HCT116 (cell line): Measurements from ENCODE around the gene SRGAP1. TPM values are rescaled to one million over a fixed set of nuclear protein-coding genes. Genes with fewer than 3 reads are reported as not detected.
"Not testable (repeated sequence)": the region's sequence is repeated elsewhere in the genome, so short reads cannot be mapped to it uniquely, and the experiment has no call there.

Source experiments
- ATAC-seq: fragments of 200-7000 bp; cut with Tn5 transposase; 2 replicates; pipeline ENCODE4 v1.9.1; 2020; ENCODE audit warnings: mild to moderate bottlenecking, moderate library complexity
- BruUV-seq: library from RNA; stranded (reverse); fragments of 400-500 nt; replicated peaks from 2 replicates; lab custom pipeline; 2021; lab: Mats Ljungman, UMichigan
- CTCF ChIA-PET: fragments of 300-600 bp; sonication (Branson Sonifier 250); formaldehyde crosslinking; loops from one replicate; lab custom pipeline; 2021; ENCODE audit warnings: antibody characterized with exemption; lab: Charles Lee
- POLR2A ChIA-PET: fragments of 300-600, 350-600 bp; sonication (Branson Sonifier 250); formaldehyde crosslinking; loops from one replicate; lab custom pipeline; 2021; ENCODE audit warnings: antibody characterized with exemption; lab: Charles Lee
- RAD21 ChIA-PET, 2 experiments: fragments of 300-600 bp; sonication (Branson Sonifier 250); formaldehyde crosslinking; loops; one replicate each; lab custom pipeline; 2023; ENCODE audit warnings: low total read pairs in 2 of 2; ENCODE audit not compliant: uncharacterized antibody in 2 of 2, unreplicated experiment in 2 of 2, low non-redundant PET in 1 of 2; lab: Charles Lee
- DNase-seq: peaks from one replicate; pipeline ENCODE4 v3.0.0-alpha.2; 2010; ENCODE audit warnings: low read depth, low spot score
- H2AFZ ChIP-seq: fragments of 200-600 bp; shearing (Covaris generic), sonication (generic); 2 replicates; pipeline ENCODE4 v1.6.1; 2017; ENCODE audit warnings: low read depth, mixed run types, mixed read lengths, antibody characterized with exemption, low read length; ENCODE audit not compliant: poor library complexity, severe bottlenecking
- H3K27ac ChIP-seq: 2 replicates; pipeline ENCODE4 v1.5.1; 2012; ENCODE audit warnings: low read depth, low read length
- H3K27me3 ChIP-seq: fragments of 200-600 bp; sonication (generic); 2 replicates; pipeline ENCODE4 v1.6.1; 2016; ENCODE audit warnings: mixed run types, low read length, mixed read lengths; ENCODE audit not compliant: insufficient read depth
- H3K36me3 ChIP-seq, 2 experiments: fragments of 200-500 bp in 1 of 2; fragments of 200-600 bp in 1 of 2; sonication (Bioruptor generic) in 1 of 2; sonication (generic) in 1 of 2; 2 replicates each; pipeline versions ENCODE4 v1.5.1 to v1.6.1; 2014 to 2016; ENCODE audit warnings: low read length in 2 of 2, inconsistent platforms in 1 of 2, mixed read lengths in 1 of 2, mixed run types in 1 of 2; ENCODE audit not compliant: insufficient read depth in 2 of 2, control insufficient read depth in 1 of 2
- H3K4me1 ChIP-seq, 2 experiments: fragments of 200-600 bp in 1 of 2; sonication (generic) in 1 of 2; 2 replicates each; pipeline versions ENCODE4 v1.5.1 to v1.6.1; 2012 to 2017; ENCODE audit warnings: low read length in 2 of 2, inconsistent platforms in 1 of 2, mild to moderate bottlenecking in 1 of 2, mixed read lengths in 1 of 2, mixed run types in 1 of 2, moderate library complexity in 1 of 2; ENCODE audit not compliant: insufficient read depth in 2 of 2, control insufficient read depth in 1 of 2
- H3K4me2 ChIP-seq: fragments of 200-600 bp; sonication (generic); 2 replicates; pipeline ENCODE4 v1.6.1; 2017; ENCODE audit warnings: mixed run types, low read length, mixed read lengths
- H3K4me3 ChIP-seq, 2 experiments: fragments of 200-600 bp in 1 of 2; sonication (generic) in 1 of 2; replicated peaks in 1 of 2; 2 replicates each; pipeline ENCODE4 v1.5.1; 2011 to 2016; ENCODE audit warnings: low read length in 2 of 2, control low read depth in 1 of 2, low read depth in 1 of 2, mild to moderate bottlenecking in 1 of 2, mixed read lengths in 1 of 2, mixed run types in 1 of 2
- H3K79me2 ChIP-seq: fragments of 200-600 bp; sonication (generic); 2 replicates; pipeline ENCODE4 v1.6.1; 2017; ENCODE audit warnings: mild to moderate bottlenecking, mixed run types, low read length, moderate library complexity, mixed read lengths; ENCODE audit not compliant: insufficient read depth
- H3K9ac ChIP-seq: fragments of 200-600 bp; sonication (generic); 2 replicates; pipeline ENCODE4 v1.6.1; 2016; ENCODE audit warnings: low read length, mixed read lengths
- H3K9me2 ChIP-seq: fragments of 200-600 bp; sonication (generic), shearing (Covaris generic); 2 replicates; pipeline ENCODE4 v1.6.1; 2017; ENCODE audit warnings: mixed run types, mild to moderate bottlenecking, moderate library complexity; ENCODE audit not compliant: insufficient read depth
- H3K9me3 ChIP-seq, 2 experiments: fragments of 200-500 bp in 1 of 2; fragments of 200-600 bp in 1 of 2; sonication (Bioruptor generic) in 1 of 2; sonication (generic) in 1 of 2; 2 replicates each; pipeline ENCODE4 v1.6.1; 2014 to 2017; ENCODE audit warnings: low read length in 2 of 2, mixed read lengths in 2 of 2, inconsistent platforms in 1 of 2, low read depth in 1 of 2, mild to moderate bottlenecking in 1 of 2, mixed run types in 1 of 2, moderate library complexity in 1 of 2; ENCODE audit not compliant: control insufficient read depth in 1 of 2, insufficient read depth in 1 of 2
- H4K20me1 ChIP-seq: fragments of 200-600 bp; sonication (generic), shearing (Covaris generic); 2 replicates; pipeline ENCODE4 v1.6.1; 2017; ENCODE audit warnings: mixed run types, mild to moderate bottlenecking, moderate library complexity; ENCODE audit not compliant: insufficient read depth
- ATF3 ChIP-seq: IDR thresholded peaks from 2 replicates; pipeline ENCODE4 v1.6.1; 2012
- CBX3 ChIP-seq: IDR thresholded peaks from 2 replicates; pipeline ENCODE4 v1.6.1; 2012; ENCODE audit warnings: low read depth
- CTCF ChIP-seq, 3 experiments: fragments of 200-600 bp in 1 of 3; sonication (generic) in 1 of 3; IDR thresholded peaks in 2 of 3; conservative IDR thresholded peaks in 1 of 3; 2 replicates each; pipeline ENCODE4 v1.5.1; 2012 to 2017; ENCODE audit warnings: low read depth in 2 of 3, low read length in 2 of 3, antibody characterized with exemption in 1 of 3, borderline replicate concordance in 1 of 3, control low read depth in 1 of 3, mild to moderate bottlenecking in 1 of 3, mixed read lengths in 1 of 3, mixed run types in 1 of 3, moderate library complexity in 1 of 3; ENCODE audit not compliant: insufficient read depth in 1 of 3
- EGR1 ChIP-seq: IDR thresholded peaks from 2 replicates; pipeline ENCODE4 v1.6.1; 2012; ENCODE audit warnings: low read depth
- EZH2phosphoT487 ChIP-seq: fragments of 200-600 bp; IDR thresholded peaks from 2 replicates; pipeline ENCODE4 v1.6.1; 2018; ENCODE audit warnings: antibody characterized with exemption, borderline replicate concordance
- MAX ChIP-seq: IDR thresholded peaks from 2 replicates; pipeline ENCODE4 v1.6.1; 2012
- SIN3A ChIP-seq: IDR thresholded peaks from 2 replicates; pipeline ENCODE4 v1.6.1; 2012; ENCODE audit warnings: low read depth
- TCF7L2 ChIP-seq: IDR thresholded peaks from 2 replicates; pipeline ENCODE4 v1.7.0; 2011; ENCODE audit warnings: borderline replicate concordance, inconsistent platforms; ENCODE audit not compliant: insufficient read depth, insufficient read length; ENCODE audit errors: extremely low read depth
- ZBTB33 ChIP-seq: IDR thresholded peaks from 2 replicates; pipeline ENCODE4 v1.6.1; 2011; ENCODE audit warnings: mild to moderate bottlenecking, low read length, moderate library complexity; ENCODE audit not compliant: insufficient replicate concordance; ENCODE audit errors: extremely low read depth
- ZNF274 ChIP-seq: fragments of 200-500 bp; sonication (Bioruptor generic); IDR thresholded peaks from 2 replicates; pipeline ENCODE4 v1.6.1; 2014; ENCODE audit warnings: mild to moderate bottlenecking, low read depth, low read length, inconsistent platforms
- intact Hi-C: fragments of 100-400 bp; cut with micrococcal nuclease; formaldehyde crosslinking; loops from 2 replicates; pipeline ENCODE4 v1.10.0; 2022
- total RNA-seq: library from RNA; stranded (reverse); gene quantifications from one replicate; pipeline ENCODE4 v1.2.1, GENCODE V29; 2021; ENCODE audit not compliant: unreplicated experiment

Gene SRGAP1
- total RNA-seq, 1 experiment from 2014 or later: 16.6 TPM

GRCh38 chr12:64030155-64030554 lies 185.7 kb downstream of the SRGAP1 start:
- no peak for TF ChIP-seq MAX
- TF ChIP-seq ATF3: no peak
- no peak for TF ChIP-seq SIN3A
- no peak for TF ChIP-seq EGR1
- TF ChIP-seq CTCF (IDR thresholded peaks at IDR 0.05 in 2 of 3, conservative IDR thresholded peaks at IDR 0.05 in 1 of 3; ENCODE audit: borderline replicate concordance in 1 of 3, insufficient read depth in 1 of 3, low read depth in 2 of 3, low read length in 2 of 3): no peak
- no peak for TF ChIP-seq CBX3
- no peak for TF ChIP-seq EZH2phosphoT487
- TF ChIP-seq ZBTB33: no peak
- no peak for TF ChIP-seq ZNF274
- TF ChIP-seq TCF7L2: no peak
- Histone ChIP-seq H3K9me3 (peaks cover 0 to 6% of the 10 kb centered on the region in 2 experiments; a peak in 2 of 4 replicates), H3K36me3 (no peaks in the 10 kb centered on the region), H3K4me1 (no peaks in the 10 kb centered on the region), H3K4me2 (no peak overlapping the region), H3K79me2 (no peaks in the 10 kb centered on the region), H3K9ac (no peak overlapping the region), H4K20me1 (no peaks in the 10 kb centered on the region), H3K4me3 (no peak overlapping the region), H2AFZ (no peak overlapping the region), H3K27me3 (no peaks in the 10 kb centered on the region), H3K9me2 (no peaks in the 10 kb centered on the region), H3K27ac (no peak overlapping the region)
- RAD21 ChIA-PET: no interaction called here
- CTCF ChIA-PET: no interaction called here
- DNase-seq (no peak), ATAC-seq (no peak)
- POLR2A ChIA-PET: no interaction called here
- intact Hi-C loops: no loop called here
- BruUV-seq: no TSS peak

- H3K4me1 ChIP-seq, H3K9ac ChIP-seq, H2AFZ ChIP-seq, BruUV-seq, H3K9me2 ChIP-seq, H3K79me2 ChIP-seq, H3K4me2 ChIP-seq, CTCF ChIA-PET, DNase-seq, ATAC-seq, H3K4me3 ChIP-seq, H4K20me1 ChIP-seq, RAD21 ChIA-PET, H3K27ac ChIP-seq, intact Hi-C loops, H3K36me3 ChIP-seq, H3K9me3 ChIP-seq, H3K27me3 ChIP-seq, POLR2A ChIA-PET: not testable (repeated sequence)
Observed at GRCh38 chr12:64034056-64034455, 189.6 kb downstream of the SRGAP1 start.
